Endothelial cell of umbilical vein (primary cell): Measurements from ENCODE around the gene SRL. TPM values are rescaled to one million over a fixed set of nuclear protein-coding genes. Genes with fewer than 3 reads are reported as not detected.

Experiments
- BruUV-seq: library from RNA; stranded (reverse); fragments of 400-500 nt; replicated peaks from 2 replicates; lab custom pipeline; 2021; lab: Mats Ljungman, UMichigan
- CTCF ChIA-PET: fragments of 300-600, 350-600 bp; sonication (Branson Sonifier 250); formaldehyde crosslinking; loops from one replicate; lab custom pipeline; 2021; ENCODE audit warnings: antibody characterized with exemption, inconsistent platforms; lab: Charles Lee
- POLR2A ChIA-PET: fragments of 300-600, 350-600 bp; sonication (Branson Sonifier 250); formaldehyde crosslinking; loops from one replicate; lab custom pipeline; 2021; ENCODE audit warnings: antibody characterized with exemption, inconsistent platforms; lab: Charles Lee
- DNase-seq: peaks from one replicate; pipeline ENCODE4 v3.0.0-alpha.2; 2011; ENCODE audit warnings: low read depth, low spot score
- FAIRE-seq: peaks from 2 replicates; lab custom pipeline; 2011; peaks lifted over from hg19 to GRCh38; lab: Jason Lieb, UNC
- H2AFZ ChIP-seq: 2 replicates; pipeline ENCODE4 v1.6.0; 2012; ENCODE audit warnings: low read depth, low read length, control low read depth, inconsistent platforms
- H3K27ac ChIP-seq: 2 replicates; pipeline ENCODE4 v1.5.1; 2011; ENCODE audit warnings: low read depth, mild to moderate bottlenecking, control low read depth, low read length, moderate library complexity; ENCODE audit not compliant: insufficient read depth
- H3K27me3 ChIP-seq, 2 experiments: 2 replicates each; pipeline versions ENCODE4 v1.6.0 to v1.6.1; 2011; ENCODE audit warnings: low read length in 2 of 2, mixed read lengths in 1 of 2; ENCODE audit not compliant: control insufficient read depth in 2 of 2, insufficient read depth in 2 of 2
- H3K36me3 ChIP-seq, 2 experiments: 2 replicates in 1 of 2; 3 replicates in 1 of 2; pipeline ENCODE4 v1.5.1; 2011; ENCODE audit warnings: low read length in 2 of 2, mild to moderate bottlenecking in 1 of 2, moderate library complexity in 1 of 2; ENCODE audit not compliant: control insufficient read depth in 2 of 2, insufficient read depth in 2 of 2; ENCODE audit errors: extremely low read depth in 1 of 2
- H3K4me1 ChIP-seq: 3 replicates; pipeline ENCODE4 v1.5.1; 2011; ENCODE audit warnings: mild to moderate bottlenecking, low read length; ENCODE audit not compliant: control insufficient read depth, insufficient read depth; ENCODE audit errors: extremely low read depth
- H3K4me2 ChIP-seq: 2 replicates; pipeline ENCODE4 v1.6.1; 2011; ENCODE audit warnings: low read length, control low read depth, mixed read lengths; ENCODE audit not compliant: insufficient read depth
- H3K4me3 ChIP-seq, 3 experiments: fragments of 200-600 bp in 1 of 3; sonication (generic), shearing (Covaris generic) in 1 of 3; replicated peaks in 1 of 3; 2 replicates each; pipeline ENCODE4 v1.5.1; 2011 to 2016; ENCODE audit warnings: control low read depth in 3 of 3, low read length in 3 of 3, mild to moderate bottlenecking in 2 of 3, inconsistent platforms in 1 of 3, low read depth in 1 of 3, moderate library complexity in 1 of 3; ENCODE audit not compliant: insufficient read depth in 1 of 3
- H3K79me2 ChIP-seq: 2 replicates; pipeline ENCODE4 v1.6.0; 2012; ENCODE audit warnings: low read length, inconsistent platforms; ENCODE audit not compliant: control insufficient read depth, insufficient read depth
- H3K9ac ChIP-seq: replicated peaks from 2 replicates; pipeline ENCODE3; 2011; ENCODE audit warnings: low read length, control low read depth; ENCODE audit not compliant: insufficient read depth; ENCODE audit errors: extremely low read depth
- H3K9me1 ChIP-seq: replicated peaks from 3 replicates; pipeline ENCODE4 v1.6.0; 2011; ENCODE audit warnings: mild to moderate bottlenecking, low read length; ENCODE audit not compliant: control insufficient read depth, insufficient read depth; ENCODE audit errors: extremely low read depth
- H3K9me3 ChIP-seq: replicated peaks from 2 replicates; pipeline ENCODE4 v1.5.1; 2012; ENCODE audit warnings: low read length, inconsistent platforms; ENCODE audit not compliant: control insufficient read depth, insufficient read depth
- H4K20me1 ChIP-seq: replicated peaks from 2 replicates; pipeline ENCODE3; 2011; ENCODE audit warnings: mild to moderate bottlenecking, low read length; ENCODE audit not compliant: control insufficient read depth, insufficient read depth; ENCODE audit errors: extremely low read depth
- EZH2 ChIP-seq: IDR thresholded peaks from 2 replicates; pipeline ENCODE4 v1.6.1; 2012; ENCODE audit warnings: borderline replicate concordance, low read depth, mild to moderate bottlenecking, moderate library complexity, low read length, inconsistent platforms; ENCODE audit not compliant: severe bottlenecking
- FOS ChIP-seq: IDR thresholded peaks from 2 replicates; pipeline ENCODE4 v1.6.1; 2011; ENCODE audit warnings: mild to moderate bottlenecking, low read length, moderate library complexity, borderline replicate concordance; ENCODE audit not compliant: insufficient read depth
- GATA2 ChIP-seq: IDR thresholded peaks from 2 replicates; pipeline ENCODE4 v1.7.0; 2011; ENCODE audit warnings: low read depth, mild to moderate bottlenecking, moderate library complexity, mixed read lengths, low read length; ENCODE audit not compliant: insufficient read length, insufficient read depth
- JUN ChIP-seq: IDR thresholded peaks from 2 replicates; pipeline ENCODE4 v1.6.1; 2011; ENCODE audit warnings: borderline replicate concordance, low read depth; ENCODE audit not compliant: insufficient read length, insufficient read depth
- MYC ChIP-seq: IDR thresholded peaks from one replicate; pipeline ENCODE4 v1.6.1; 2011; ENCODE audit warnings: mild to moderate bottlenecking, low read depth, low read length
- POLR2A ChIP-seq: IDR thresholded peaks from 2 replicates; pipeline ENCODE4 v1.6.1; 2012; ENCODE audit warnings: low read depth, mild to moderate bottlenecking, control low read depth, low read length
- POLR2AphosphoS5 ChIP-seq: IDR thresholded peaks from 2 replicates; pipeline ENCODE4 v1.6.1; 2012; ENCODE audit warnings: low read depth, mild to moderate bottlenecking, control low read depth, low read length, moderate library complexity; ENCODE audit not compliant: insufficient read depth
- dilution Hi-C: fragments of 300-500 bp; cut with MboI; formaldehyde crosslinking; loops from one replicate; pipeline ENCODE4 v1.15.0; 2019; ENCODE audit warnings: low sequenced_read_pairs; ENCODE audit not compliant: extremely low pct_ligation_motif_present
- intact Hi-C: fragments of 100-400 bp; cut with micrococcal nuclease; formaldehyde crosslinking; loops from one replicate; pipeline ENCODE4 v1.10.0; 2022
- polyA plus RNA-seq, 4 experiments: library from polyadenylated mRNA; depleted of rRNA in 3 of 4; stranded (reverse) in 3 of 4; unstranded in 1 of 4; fragments of >200 nt; gene quantifications; 2 replicates each; pipeline versions ENCODE4 v1.2.1 to v1.2.3, GENCODE V29; 2011 to 2012; ENCODE audit warnings: missing spikeins in 1 of 4
- total RNA-seq: library from RNA; stranded (reverse); gene quantifications from 2 replicates; pipeline ENCODE4 v1.2.3, GENCODE V29; 2021
- TF ChIP-seq, protein P1 (sequence below): IDR thresholded peaks from 2 replicates; pipeline ENCODE4 v1.6.1; 2011; ENCODE audit not compliant: insufficient read depth, insufficient read length
- TF ChIP-seq, protein P2 (sequence below), 2 donors: IDR thresholded peaks; 1 replicate in 1 of 2; 2 replicates in 1 of 2; pipeline ENCODE4 v1.5.1; 2011; ENCODE audit warnings: low read length in 2 of 2, mild to moderate bottlenecking in 2 of 2, moderate library complexity in 2 of 2, control low read depth in 1 of 2, inconsistent platforms in 1 of 2, low read depth in 1 of 2; ENCODE audit not compliant: insufficient read depth in 1 of 2; ENCODE audit errors: extremely low read depth in 1 of 2

Gene SRL
- total and polyA plus RNA-seq, 2 donors (not counting 3 experiments of a cell fraction or from before 2014, with no cell fraction given), result 0.21 to 0.29 TPM

DNA sequence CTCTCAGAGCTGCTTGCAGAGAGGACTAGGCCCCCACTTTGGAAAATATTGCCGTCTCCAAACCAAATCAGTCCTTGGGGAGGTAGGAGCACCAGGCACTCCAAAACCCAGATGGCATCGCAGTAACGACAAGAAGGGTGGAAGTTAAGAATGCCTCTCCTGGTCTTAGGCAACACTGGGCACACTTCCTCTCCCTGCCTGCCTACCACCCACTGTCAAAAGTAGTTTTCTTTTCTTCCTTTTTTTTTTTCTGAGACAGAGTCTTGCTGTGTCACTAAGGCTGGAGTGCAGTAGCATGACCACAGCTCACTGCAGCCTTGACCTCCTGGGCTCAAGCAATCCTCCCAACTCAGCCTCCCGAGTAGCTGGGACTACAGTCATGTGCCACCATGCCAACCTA is 47.2 kb downstream of the SRL start:
- ChIA-PET POLR2A (no interaction called here), CTCF (interaction anchor here (0.6 to 1.1 kb wide), 2 partner anchors 12 to 59 kb away, joined by 3 read pairs; no protein-coding TSS in a partner anchor)
- Histone ChIP-seq H3K4me2 (no peak overlapping the region), H3K36me3 (no peaks in the 10 kb centered on the region), H4K20me1 (no peaks in the 10 kb centered on the region), H3K27me3 (no peaks in the 10 kb centered on the region), H2AFZ (no peak overlapping the region), H3K9me1 (no peaks in the 10 kb centered on the region), H3K9ac (no peak overlapping the region), H3K27ac (no peak overlapping the region), H3K4me1 (no peaks in the 10 kb centered on the region), H3K4me3 (no peak overlapping the region), H3K9me3 (no peaks in the 10 kb centered on the region), H3K79me2 (no peaks in the 10 kb centered on the region)
- FAIRE-seq (no peak), DNase-seq (no peak)
- intact Hi-C loops, result no loop called here
- no TSS peak for BruUV-seq
- no peak for TF ChIP-seq POLR2A
- dilution Hi-C loops, result no loop called here

DNA sequence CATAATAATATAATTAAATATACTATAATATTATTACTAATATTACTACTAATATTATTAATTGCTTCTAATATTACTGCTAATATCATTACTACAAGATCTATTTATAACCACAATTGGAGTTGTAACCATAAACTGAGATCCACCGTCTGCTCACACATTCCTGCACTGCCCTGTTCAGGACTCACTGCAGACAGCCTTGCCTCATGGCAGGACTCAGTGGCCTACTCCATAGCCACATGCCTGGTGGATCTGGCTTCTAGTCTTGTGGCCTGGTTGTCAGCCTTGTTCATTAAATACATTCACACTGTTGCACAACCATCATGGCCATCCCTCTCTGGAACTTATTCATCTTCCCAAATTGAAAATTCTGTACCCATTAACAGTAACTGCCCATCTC is 48.0 kb downstream of the SRL start:
- no peaks in the 10 kb centered on the region for H3K79me2 ChIP-seq
- DNase-seq, result no peak
- H2AFZ ChIP-seq, result no peak overlapping the region
- intact Hi-C loops, result no loop called here
- no peaks in the 10 kb centered on the region for H3K4me1 ChIP-seq
- no peaks in the 10 kb centered on the region for H3K9me3 ChIP-seq
- H4K20me1 ChIP-seq, result no peaks in the 10 kb centered on the region
- no peaks in the 10 kb centered on the region for H3K27me3 ChIP-seq
- no TSS peak for BruUV-seq
- no peaks in the 10 kb centered on the region for H3K36me3 ChIP-seq
- no peak overlapping the region for H3K4me2 ChIP-seq
- dilution Hi-C loops, result no loop called here
- TF ChIP-seq, protein P1, sequence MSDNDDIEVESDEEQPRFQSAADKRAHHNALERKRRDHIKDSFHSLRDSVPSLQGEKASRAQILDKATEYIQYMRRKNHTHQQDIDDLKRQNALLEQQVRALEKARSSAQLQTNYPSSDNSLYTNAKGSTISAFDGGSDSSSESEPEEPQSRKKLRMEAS, result no peak
- TF ChIP-seq EZH2 (no peak), POLR2A (no peak), GATA2 (no peak), POLR2AphosphoS5 (no peak), JUN (no peak), MYC (no peak), FOS (no peak)
- TF ChIP-seq, protein P2, sequence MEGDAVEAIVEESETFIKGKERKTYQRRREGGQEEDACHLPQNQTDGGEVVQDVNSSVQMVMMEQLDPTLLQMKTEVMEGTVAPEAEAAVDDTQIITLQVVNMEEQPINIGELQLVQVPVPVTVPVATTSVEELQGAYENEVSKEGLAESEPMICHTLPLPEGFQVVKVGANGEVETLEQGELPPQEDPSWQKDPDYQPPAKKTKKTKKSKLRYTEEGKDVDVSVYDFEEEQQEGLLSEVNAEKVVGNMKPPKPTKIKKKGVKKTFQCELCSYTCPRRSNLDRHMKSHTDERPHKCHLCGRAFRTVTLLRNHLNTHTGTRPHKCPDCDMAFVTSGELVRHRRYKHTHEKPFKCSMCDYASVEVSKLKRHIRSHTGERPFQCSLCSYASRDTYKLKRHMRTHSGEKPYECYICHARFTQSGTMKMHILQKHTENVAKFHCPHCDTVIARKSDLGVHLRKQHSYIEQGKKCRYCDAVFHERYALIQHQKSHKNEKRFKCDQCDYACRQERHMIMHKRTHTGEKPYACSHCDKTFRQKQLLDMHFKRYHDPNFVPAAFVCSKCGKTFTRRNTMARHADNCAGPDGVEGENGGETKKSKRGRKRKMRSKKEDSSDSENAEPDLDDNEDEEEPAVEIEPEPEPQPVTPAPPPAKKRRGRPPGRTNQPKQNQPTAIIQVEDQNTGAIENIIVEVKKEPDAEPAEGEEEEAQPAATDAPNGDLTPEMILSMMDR (IDR thresholded peaks at IDR 0.05; ENCODE audit: extremely low read depth in 1 of 2, insufficient read depth in 1 of 2, low read depth in 1 of 2, low read length in 2 of 2), result no peak
- H3K27ac ChIP-seq, result no peak overlapping the region
- no peak overlapping the region for H3K4me3 ChIP-seq
- CTCF ChIA-PET, result no interaction called here
- POLR2A ChIA-PET, result no interaction called here
- H3K9me1 ChIP-seq, result no peaks in the 10 kb centered on the region
- H3K9ac ChIP-seq, result no peak overlapping the region
- FAIRE-seq, result no peak
